ENCODE data around the gene NOTO. TPM values are rescaled to one million over a fixed set of nuclear protein-coding genes. Genes with fewer than 3 reads are reported as not detected.
"Not testable (repeated sequence)": the region's sequence is repeated elsewhere in the genome, so short reads cannot be mapped to it uniquely, and the experiment has no call there.

The NOTO gene
- total RNA-seq, 1 donor from 2014 or later = not detected

GRCh38 chr2:73197579-73197978, 4.8 kb upstream of the NOTO start:
- intact Hi-C loops (cut with micrococcal nuclease) = no loop called here

GRCh38 chr2:73200281-73200680, 2.1 kb upstream of the NOTO start:
- intact Hi-C loops (cut with micrococcal nuclease) = not testable (repeated sequence)

- intact Hi-C loops (cut with micrococcal nuclease) = no loop called here
Measured at GRCh38 chr2:73203055-73203681, 794 bp downstream of the NOTO start.

- intact Hi-C loops (cut with micrococcal nuclease) = no loop called here
Measured at GRCh38 chr2:73205611-73206010, 3.2 kb downstream of the NOTO start.

GRCh38 chr2:73208258-73208657, 5.9 kb downstream of the NOTO start:
- intact Hi-C loops (cut with micrococcal nuclease) = no loop called here

- intact Hi-C loops (cut with micrococcal nuclease) = no loop called here
Measured at GRCh38 chr2:73210019-73210418, 7.6 kb downstream of the NOTO start.

- intact Hi-C loops (cut with micrococcal nuclease) = no loop called here
Measured at GRCh38 chr2:73210696-73211095, 8.3 kb downstream of the NOTO start.

- intact Hi-C loops (cut with micrococcal nuclease) = loop anchor here (1.0 kb wide), 1 partner anchor 127 kb away; no protein-coding TSS in a partner anchor
Measured at GRCh38 chr2:73212098-73212447, 9.7 kb downstream of the NOTO start.

GRCh38 chr2:73212448-73213176, 10.2 kb downstream of the NOTO start:
- intact Hi-C loops (cut with micrococcal nuclease) = loop anchor here (1.0 kb wide), 1 partner anchor 127 kb away; no protein-coding TSS in a partner anchor

GRCh38 chr2:73214120-73215035, 12.0 kb downstream of the NOTO start, which contains the start of gene SMYD5:
Gene SMYD5, plus strand, starts transcription at chr2:73214245. Its CDS starts 22 bp downstream, at chr2:73214267.
- intact Hi-C loops (cut with micrococcal nuclease) = loop anchor here (1.0 to 2.0 kb wide), 5 partner anchors 19 to 322 kb away; partner anchors contain the start of genes PRADC1 and SFXN5

- intact Hi-C loops (cut with micrococcal nuclease) = loop anchor here (2.0 kb wide), 2 partner anchors 76 to 322 kb away; no protein-coding TSS in a partner anchor
Measured at GRCh38 chr2:73215254-73215653, 12.9 kb downstream of the NOTO start.

- intact Hi-C loops (cut with micrococcal nuclease) = no loop called here
Measured at GRCh38 chr2:73217160-73217559, 14.8 kb downstream of the NOTO start.

GRCh38 chr2:73217826-73218225, 15.5 kb downstream of the NOTO start:
- intact Hi-C loops (cut with micrococcal nuclease) = no loop called here

GRCh38 chr2:73218298-73218697, 15.9 kb downstream of the NOTO start:
- intact Hi-C loops (cut with micrococcal nuclease) = no loop called here

GRCh38 chr2:73223821-73224220, 21.4 kb downstream of the NOTO start:
- intact Hi-C loops (cut with micrococcal nuclease) = no loop called here

GRCh38 chr2:73225513-73226360, 23.4 kb downstream of the NOTO start:
- intact Hi-C loops (cut with micrococcal nuclease) = no loop called here

GRCh38 chr2:73227086-73227485, 24.7 kb downstream of the NOTO start:
- intact Hi-C loops (cut with micrococcal nuclease) = no loop called here

- intact Hi-C loops (cut with micrococcal nuclease) = no loop called here
Measured at GRCh38 chr2:73228631-73229030, 26.3 kb downstream of the NOTO start.

- intact Hi-C loops (cut with micrococcal nuclease) = loop anchor here (1.0 to 10.0 kb wide), 5 partner anchors 18 to 408 kb away; partner anchors contain the start of genes EXOC6B, FBXO41, SFXN5 and SMYD5
Measured at GRCh38 chr2:73232403-73233153, 30.2 kb downstream of the NOTO start.

Measured in T-helper 2 cell treated with Interferon-gamma antibody and Interleukin-4, amounts not matched to agents 100 ng/mL and 5 ng/mL, for 36 hours (primary cell).